Cerebellar cortex (tissue), 1 donor: ENCODE data around the gene RSPO3.
"Not testable (repeated sequence)": the region's sequence is repeated elsewhere in the genome, so short reads cannot be mapped to it uniquely, and the experiment has no call there.

ENCODE experiments used
- DNase-seq: peaks from one replicate; pipeline ENCODE4 v3.0.0-alpha.2; 2015; ENCODE audit warnings: low spot score

RSPO3 gene

DNA sequence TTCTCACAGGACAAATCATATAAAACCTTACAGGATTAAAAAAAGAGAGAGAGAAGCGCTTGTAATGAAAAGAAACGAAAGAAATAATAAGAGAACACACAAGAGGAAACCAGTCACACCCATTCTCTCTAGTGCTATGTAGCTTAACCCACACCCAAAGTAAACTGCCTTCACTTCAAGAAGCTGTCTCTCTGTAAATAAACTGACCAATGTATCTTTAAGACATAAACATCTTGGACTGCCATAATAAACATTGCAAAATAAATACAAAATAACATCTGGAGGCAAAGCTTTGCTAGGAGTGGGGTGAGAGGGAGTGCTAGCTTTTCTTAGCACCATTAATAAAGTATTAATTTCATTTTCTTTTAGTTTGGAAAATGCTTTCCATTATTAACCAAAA is 86.6 kb downstream of the RSPO3 start:
- DNase-seq: no peak

DNA sequence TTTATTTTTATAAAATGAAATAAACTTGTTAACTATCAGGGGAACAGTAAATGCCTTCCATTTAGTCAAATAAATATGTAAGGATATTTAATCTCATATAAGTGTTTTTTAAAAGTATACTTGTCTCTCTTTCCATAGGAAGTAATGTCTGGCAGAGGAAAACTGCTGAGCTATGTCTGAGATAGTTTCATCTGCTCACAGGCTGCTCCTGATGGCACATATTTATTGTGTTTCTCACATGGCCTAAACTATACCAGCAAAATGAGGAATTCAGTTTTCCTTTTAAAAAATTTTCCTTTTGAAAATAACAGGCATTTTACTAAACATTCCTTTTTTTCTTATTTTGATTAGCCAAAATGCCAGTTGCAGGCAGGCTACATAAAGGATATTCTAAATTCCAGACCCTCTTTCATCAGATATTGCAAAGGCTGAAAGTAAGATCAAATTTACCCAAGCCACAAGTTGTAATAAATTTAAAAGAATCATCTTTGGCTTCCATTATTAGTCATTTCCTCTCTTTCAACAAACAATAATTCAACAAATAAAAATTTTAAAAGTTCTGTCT is 88.1 kb downstream of the RSPO3 start:
- no peak for DNase-seq

DNA sequence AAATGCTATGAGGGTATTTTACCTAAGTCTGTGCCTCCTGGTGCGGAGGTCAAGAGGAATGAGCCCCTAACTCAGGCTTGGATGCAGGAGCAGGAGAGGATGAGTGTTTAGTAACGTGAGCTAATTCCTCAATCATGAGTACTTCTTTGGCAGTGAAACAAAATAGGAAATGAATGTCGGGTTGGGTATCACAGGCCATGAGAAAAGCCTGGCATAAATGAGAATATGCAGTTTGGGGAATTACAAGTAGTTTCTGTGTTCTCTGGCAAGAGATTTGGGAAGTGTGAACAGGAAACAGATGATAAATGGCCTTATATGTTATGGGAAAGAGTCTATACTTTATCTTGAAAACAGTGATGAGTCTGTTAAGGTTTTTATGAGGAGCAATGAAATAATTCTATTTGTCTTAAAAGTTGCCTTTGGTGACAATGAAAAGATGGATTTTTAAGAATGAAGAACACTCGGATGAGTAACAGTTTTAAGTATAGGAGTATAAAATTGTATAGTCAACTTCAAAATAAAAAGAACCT is 89.2 kb downstream of the RSPO3 start:
- peak; percentile 62 for DNase-seq

DNA sequence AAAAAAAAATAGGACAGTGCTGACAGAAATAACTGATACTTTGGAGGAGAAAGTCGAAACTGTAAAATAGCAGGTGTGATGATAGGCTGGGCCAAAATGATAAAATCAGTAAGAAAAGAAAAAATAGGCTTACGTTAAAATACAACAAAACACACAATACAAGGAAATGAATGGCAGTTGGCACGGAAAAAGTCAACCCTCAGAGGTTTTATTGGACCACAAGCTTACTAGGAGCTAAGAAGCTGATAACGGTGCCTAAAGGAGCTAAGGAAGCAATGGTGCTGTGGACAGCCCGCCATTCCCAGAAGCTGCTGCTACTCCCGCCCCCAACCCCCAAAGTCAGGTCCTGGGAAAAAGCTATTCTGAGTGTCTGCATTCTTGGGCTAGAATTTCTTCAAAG is 92.3 kb downstream of the RSPO3 start:
- DNase-seq: no peak

DNA sequence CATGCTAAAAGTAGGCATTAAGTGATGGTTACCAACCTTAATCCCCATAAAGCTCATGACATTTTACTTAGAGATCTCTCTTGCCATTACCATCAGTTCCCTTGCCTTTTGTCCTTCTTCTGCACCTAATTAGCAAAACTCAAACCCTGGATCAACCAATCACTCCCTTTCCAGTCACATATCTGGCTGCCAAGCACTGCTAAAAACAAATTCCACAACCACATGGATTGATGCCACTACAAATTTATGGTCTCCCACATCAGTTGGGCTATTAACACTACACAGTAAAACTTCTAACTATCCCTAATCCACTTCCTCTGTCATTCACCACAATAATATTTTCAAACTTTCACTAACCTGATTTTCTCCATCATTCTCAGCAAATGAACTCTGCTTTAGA is 93.9 kb downstream of the RSPO3 start:
- DNase-seq: peak; percentile 65

DNA sequence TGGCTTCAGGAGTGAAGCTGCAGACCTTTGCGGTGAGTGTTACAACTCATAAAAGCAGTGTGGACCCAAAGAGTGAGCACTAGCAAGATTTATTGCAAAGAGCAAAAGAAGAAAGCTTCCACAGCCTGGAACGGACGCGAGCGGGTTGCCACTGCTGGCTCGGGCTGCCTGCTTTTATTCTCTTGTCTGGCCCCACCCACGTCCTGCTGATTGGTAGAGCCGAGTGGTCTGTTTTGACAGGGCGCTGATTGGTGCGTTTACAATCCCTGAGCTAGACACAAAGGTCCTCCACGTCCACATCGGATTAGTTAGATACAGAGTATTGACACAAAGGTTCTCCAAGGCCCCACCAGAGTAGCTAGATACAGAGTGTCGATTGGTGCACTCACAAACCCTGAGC is 95.6 kb downstream of the RSPO3 start:
- DNase-seq: not testable (repeated sequence)

DNA sequence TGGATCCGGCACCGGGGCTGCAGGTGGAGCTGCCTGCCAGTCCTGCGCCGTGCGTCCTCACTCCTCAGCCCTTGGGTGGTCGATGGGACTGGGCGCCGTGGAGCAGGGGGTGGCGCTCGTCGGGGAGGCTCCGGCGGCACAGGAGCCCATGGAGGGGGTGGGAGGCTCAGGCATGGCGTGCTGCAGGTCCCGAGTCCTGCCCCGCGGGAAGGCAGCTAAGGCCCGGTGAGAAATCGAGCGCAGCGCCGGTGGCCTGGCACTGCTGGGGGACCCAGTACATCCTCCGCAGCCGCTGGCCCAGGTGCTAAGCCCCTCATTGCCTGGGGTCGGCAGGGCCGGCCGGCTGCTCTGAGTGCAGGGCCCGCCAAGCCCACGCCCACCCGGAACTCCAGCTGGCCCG is 96.1 kb downstream of the RSPO3 start:
- not testable (repeated sequence) for DNase-seq

DNA sequence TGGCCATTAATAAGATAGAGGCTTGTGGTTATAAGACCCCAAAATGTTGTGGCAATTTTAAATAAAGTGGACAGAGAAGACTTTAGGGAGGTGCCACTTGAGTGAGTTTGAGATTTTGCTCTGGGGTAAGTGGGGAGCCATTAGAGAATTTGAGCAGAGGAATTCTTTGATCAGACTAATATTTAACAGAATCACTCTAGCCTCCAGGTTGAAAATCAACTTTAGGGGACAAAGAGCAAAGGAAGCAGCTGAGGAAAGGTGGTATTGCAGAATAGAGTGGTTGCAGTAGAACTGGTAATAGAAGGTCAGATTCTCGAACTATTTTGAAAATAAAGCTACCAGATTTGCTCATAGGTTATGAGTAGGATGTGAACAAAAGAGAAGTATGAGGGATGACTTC is 97.5 kb downstream of the RSPO3 start:
- DNase-seq: no peak

DNA sequence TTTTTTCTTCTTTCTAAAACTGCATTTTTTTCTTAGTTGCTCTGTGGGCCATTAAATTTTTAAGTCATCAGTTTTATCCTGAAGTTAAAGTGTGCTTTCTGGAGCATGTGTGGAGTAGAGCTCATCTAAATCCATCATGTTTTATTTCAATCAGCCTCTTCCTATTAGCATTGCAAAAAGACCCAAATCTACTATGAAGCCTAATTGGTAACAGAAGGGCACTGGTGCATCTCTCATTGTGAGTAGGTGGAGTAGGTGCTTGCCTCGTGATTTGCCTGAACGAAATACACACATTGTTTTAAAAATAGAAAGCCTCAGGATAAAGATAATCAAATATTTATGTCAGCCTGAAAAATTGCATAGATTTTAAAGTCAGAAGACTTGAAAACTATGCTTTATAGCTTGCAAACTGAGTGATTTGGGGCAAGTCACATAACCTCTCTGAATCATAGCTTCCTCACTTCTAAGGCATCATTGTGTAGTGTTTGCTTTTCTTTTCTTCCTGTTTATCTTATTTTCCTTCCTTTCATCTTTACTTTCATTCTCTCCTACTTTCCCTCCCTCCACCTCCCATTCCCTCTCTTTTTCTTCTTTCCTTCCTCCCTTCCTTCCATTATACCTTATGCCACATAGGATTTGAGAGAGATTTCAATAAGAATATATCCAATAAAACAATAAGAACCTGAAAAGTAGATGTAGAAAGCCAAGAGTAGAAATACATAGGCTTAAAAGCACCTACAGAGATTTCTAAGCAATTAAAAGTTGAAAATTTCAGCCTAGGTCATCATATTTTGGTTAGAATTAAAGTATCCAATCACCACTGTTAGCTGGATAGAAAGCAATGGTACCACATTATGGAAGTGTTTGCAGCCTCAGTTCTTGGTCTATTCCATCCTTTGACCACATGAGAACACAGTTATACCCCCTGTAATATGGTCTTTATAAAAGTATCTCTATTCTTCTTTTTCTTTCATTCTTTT is 98.6 kb downstream of the RSPO3 start:
- no peak for DNase-seq

DNA sequence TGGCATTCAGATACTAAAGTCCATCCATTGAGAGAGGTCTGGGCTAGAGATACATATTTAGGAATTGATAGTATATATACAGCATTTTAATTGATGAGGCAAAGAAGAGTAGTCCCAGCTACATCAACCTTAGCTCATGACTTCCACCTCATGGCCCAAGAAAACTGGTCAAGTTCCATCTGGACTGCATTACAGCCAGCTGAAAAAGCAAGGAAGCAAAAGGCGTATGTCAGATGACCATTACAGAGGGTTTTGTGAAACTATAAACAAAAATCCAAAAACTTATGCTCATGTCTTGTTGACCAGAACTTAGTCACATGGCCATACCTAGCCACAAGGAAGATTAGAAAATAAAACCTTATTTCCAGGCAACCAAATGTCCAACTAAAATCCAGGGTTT is 101.4 kb downstream of the RSPO3 start:
- no peak for DNase-seq

DNA sequence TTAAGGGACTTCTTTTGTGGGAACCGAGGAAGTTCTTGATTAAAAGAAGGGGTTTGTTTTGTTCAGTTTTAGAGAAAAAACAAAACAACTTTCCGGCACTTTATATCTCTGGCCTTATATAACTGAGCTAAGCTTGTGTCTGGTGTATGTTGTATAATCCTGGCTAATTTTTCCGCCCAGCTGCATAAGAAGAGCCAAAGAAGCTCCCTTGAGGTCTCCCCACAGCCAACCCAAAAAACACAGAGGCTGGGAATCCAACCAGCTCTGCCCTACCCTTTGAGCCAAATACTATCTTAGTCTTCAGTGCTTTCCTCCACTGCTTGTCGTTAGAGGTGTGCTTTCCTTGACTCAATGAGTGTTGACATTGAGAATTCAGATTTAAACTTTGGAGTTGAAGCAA is 102.7 kb downstream of the RSPO3 start:
- no peak for DNase-seq

DNA sequence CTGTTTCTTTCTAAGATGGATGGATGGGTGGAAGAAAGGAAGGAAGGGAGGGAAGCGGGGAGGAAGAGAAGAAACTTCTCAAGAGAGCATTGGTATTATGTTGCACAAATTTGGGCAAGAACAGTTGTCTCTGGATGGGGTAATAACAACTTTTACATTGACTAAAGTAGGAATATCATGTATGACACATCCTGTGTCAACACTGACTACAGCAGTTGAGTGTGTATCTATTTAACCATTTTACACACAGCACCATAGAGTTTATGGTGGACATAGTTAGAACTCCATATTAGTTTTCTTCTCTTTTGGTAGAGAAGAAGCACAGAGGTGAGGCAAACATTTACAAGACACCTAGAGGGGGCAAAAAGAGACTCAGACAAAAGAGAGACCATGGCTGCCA is 103.9 kb downstream of the RSPO3 start:
- DNase-seq: no peak

DNA sequence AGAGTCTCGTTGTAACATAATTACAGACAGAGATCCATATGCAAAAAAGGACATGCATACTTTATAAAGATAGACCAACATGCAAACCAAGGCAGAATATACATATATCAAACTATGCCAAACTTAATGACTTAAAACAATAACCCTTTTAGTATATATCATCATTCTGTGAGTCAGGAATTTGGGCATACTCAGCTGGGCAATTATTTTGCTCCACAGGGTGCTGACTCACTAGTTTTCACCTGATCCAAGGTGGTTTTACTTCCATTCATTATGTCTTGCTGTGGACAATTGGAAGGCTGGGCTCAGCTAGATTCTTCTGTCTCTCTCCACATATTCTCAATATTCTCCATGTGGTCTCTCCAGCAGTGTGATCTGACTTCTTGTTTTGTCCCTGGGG is 107.0 kb downstream of the RSPO3 start:
- DNase-seq: no peak

DNA sequence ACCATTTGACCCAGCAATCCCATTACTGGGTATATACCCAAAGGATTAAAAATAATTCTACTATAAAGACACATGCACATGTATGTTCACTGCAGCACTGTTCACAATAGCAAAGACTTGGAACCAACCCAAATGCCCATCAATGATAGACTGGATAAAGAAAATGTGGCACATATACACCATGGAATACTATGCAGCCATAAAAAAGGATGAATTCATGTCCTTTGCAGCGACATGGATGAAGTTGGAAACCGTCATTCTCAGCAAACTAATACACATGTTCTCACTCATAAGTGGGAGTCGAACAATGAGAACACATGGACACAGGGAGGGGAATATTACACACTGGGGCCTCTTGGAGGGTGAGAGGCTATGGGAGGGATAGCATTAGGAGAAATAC is 115.3 kb downstream of the RSPO3 start:
- not testable (repeated sequence) for DNase-seq

DNA sequence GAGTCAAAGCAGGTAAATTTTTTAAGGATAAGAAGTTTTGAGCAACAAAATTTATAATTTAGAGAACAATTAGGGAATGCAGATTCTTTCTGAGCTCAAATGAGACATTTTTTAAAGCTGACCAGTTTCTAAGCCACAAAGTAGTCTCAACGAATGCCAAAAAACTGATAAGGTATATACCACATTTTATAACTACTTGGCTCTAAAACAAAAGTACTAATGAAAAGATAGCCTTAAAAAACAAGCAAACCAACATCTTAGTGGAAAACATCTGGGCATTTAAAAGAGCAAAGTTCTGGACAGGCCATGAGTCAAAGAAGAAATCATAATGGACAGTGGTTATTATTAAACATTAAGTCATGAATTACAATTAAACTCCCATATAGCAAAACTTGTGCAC is 125.0 kb downstream of the RSPO3 start:
- no peak for DNase-seq
